Activated T-helper 9 cell treated with anti-CD3 and anti-CD28 coated beads, Interleukin-2, amount 50 U/mL, for 16 hours (primary cell): Measurements from ENCODE around the gene C2orf76.
"Not testable (repeated sequence)": the region's sequence is repeated elsewhere in the genome, so short reads cannot be mapped to it uniquely, and the experiment has no call there.

Experiments used
- DNase-seq: peaks from one replicate; pipeline ENCODE4 v3.0.0-alpha.2; 2020; ENCODE audit warnings: low read depth

C2orf76 gene

GRCh38 chr2:119377294-119377992, 10.8 kb upstream of the C2orf76 start:
- DNase-seq, result no peak

GRCh38 chr2:119376810-119377209, 10.2 kb upstream of the C2orf76 start:
- DNase-seq, result no peak

GRCh38 chr2:119376406-119376805, 9.8 kb upstream of the C2orf76 start:
- not testable (repeated sequence) for DNase-seq

- DNase-seq, result not testable (repeated sequence)
These were observed 7.5 kb upstream of the C2orf76 start for GRCh38 chr2:119373907-119374745.

GRCh38 chr2:119372778-119373568, 6.3 kb upstream of the C2orf76 start:
- DNase-seq, result no peak

GRCh38 chr2:119371111-119371510, 4.5 kb upstream of the C2orf76 start:
- DNase-seq, result no peak

- no peak for DNase-seq
These were observed 3.2 kb upstream of the C2orf76 start for GRCh38 chr2:119369845-119370244.

GRCh38 chr2:119367472-119368099, 952 bp upstream of the C2orf76 start:
- peak; percentile 25 for DNase-seq

GRCh38 chr2:119366161-119366648, 429 bp downstream of the C2orf76 start:
- no peak for DNase-seq

- DNase-seq, result no peak
These were observed 1.2 kb downstream of the C2orf76 start for GRCh38 chr2:119365436-119365835.

- no peak for DNase-seq
These were observed 1.8 kb downstream of the C2orf76 start for GRCh38 chr2:119364798-119365197.

- no peak for DNase-seq
These were observed 6.1 kb downstream of the C2orf76 start for GRCh38 chr2:119360423-119360966.

- no peak for DNase-seq
These were observed 6.9 kb downstream of the C2orf76 start for GRCh38 chr2:119359774-119360173.

- no peak for DNase-seq
These were observed 11.8 kb downstream of the C2orf76 start for GRCh38 chr2:119354860-119355259.

- DNase-seq, result no peak
These were observed 14.3 kb downstream of the C2orf76 start for GRCh38 chr2:119352357-119352756.

GRCh38 chr2:119350311-119350998, 16.2 kb downstream of the C2orf76 start:
- DNase-seq, result no peak

GRCh38 chr2:119349289-119349688, 17.3 kb downstream of the C2orf76 start:
- no peak for DNase-seq

- no peak for DNase-seq
These were observed 24.9 kb downstream of the C2orf76 start for GRCh38 chr2:119341684-119342083.

- no peak for DNase-seq
These were observed 27.1 kb downstream of the C2orf76 start for GRCh38 chr2:119339562-119339923.

GRCh38 chr2:119338826-119339561, 27.6 kb downstream of the C2orf76 start:
- no peak for DNase-seq
